OCI-LY3 (cell line): ENCODE results near the gene GPR162.

Experiments
- H2AFZ ChIP-seq: fragments of 200-600, 300-600 bp; shearing (Covaris generic); 2 replicates; pipeline ENCODE4 v1.6.0; 2014; ENCODE audit warnings: antibody characterized with exemption, low read depth, low read length
- H3K27ac ChIP-seq: fragments of 200-600, 300-600 bp; sonication (generic); 2 replicates; pipeline ENCODE4 v1.5.1; 2014; ENCODE audit warnings: mild to moderate bottlenecking, low read length, moderate library complexity, mixed read lengths
- H3K27me3 ChIP-seq: fragments of 200-600, 300-600 bp; sonication (generic); 2 replicates; pipeline ENCODE4 v1.6.1; 2014; ENCODE audit warnings: low read depth, low read length, mixed read lengths
- H3K36me3 ChIP-seq: fragments of 200-600, 300-600 bp; sonication (generic); replicated peaks from 2 replicates; pipeline ENCODE3; 2014; ENCODE audit warnings: low read depth, low read length, mixed read lengths
- H3K4me1 ChIP-seq: fragments of 300-600, 200-600 bp; sonication (generic); 2 replicates; pipeline ENCODE4 v1.6.1; 2014; ENCODE audit warnings: low read length, mixed read lengths
- H3K4me2 ChIP-seq: fragments of 200-600, 300-600 bp; sonication (generic); 2 replicates; pipeline ENCODE4 v1.6.1; 2014; ENCODE audit warnings: low read length, mixed read lengths
- H3K4me3 ChIP-seq: fragments of 300-600, 200-600 bp; sonication (generic); 2 replicates; pipeline ENCODE4 v1.5.1; 2014; ENCODE audit warnings: antibody characterized with exemption, mild to moderate bottlenecking, low read length, moderate library complexity
- H3K79me2 ChIP-seq: fragments of 300-600, 200-600 bp; shearing (Covaris generic); 2 replicates; pipeline ENCODE4 v1.6.1; 2014; ENCODE audit warnings: mild to moderate bottlenecking, low read length, mixed read lengths
- H3K9ac ChIP-seq: fragments of 300-600, 200-600 bp; shearing (Covaris generic); 2 replicates; pipeline ENCODE4 v1.6.0; 2014; ENCODE audit warnings: mild to moderate bottlenecking, low read length, moderate library complexity
- H3K9me3 ChIP-seq: fragments of 200-600, 300-600 bp; shearing (Covaris generic); 2 replicates; pipeline ENCODE4 v1.6.1; 2014; ENCODE audit warnings: low read length, mixed read lengths; ENCODE audit not compliant: insufficient read depth
- H4K20me1 ChIP-seq: fragments of 200-600, 300-600 bp; sonication (generic); 2 replicates; pipeline ENCODE4 v1.6.1; 2016; ENCODE audit warnings: low read length, mixed read lengths; ENCODE audit not compliant: insufficient read depth
- EZH2phosphoT487 ChIP-seq: fragments of 200-600 bp; shearing (Covaris generic); IDR thresholded peaks from 2 replicates; pipeline ENCODE4 v1.6.1; 2018; ENCODE audit warnings: antibody characterized with exemption, mixed run types, low read depth
- TF ChIP-seq, protein P1 (sequence below): fragments of 200-600, 300-600 bp; sonication (generic); IDR thresholded peaks from 2 replicates; pipeline ENCODE4 v1.5.1; 2014; ENCODE audit warnings: antibody characterized with exemption, low read length, low read depth

The GPR162 gene

GRCh38 chr12:6823182-6824084 is 1.8 kb downstream of the GPR162 start:
- Histone ChIP-seq H3K27me3 (peaks cover 42% of the 10 kb centered on the region), H3K27ac (no peak overlapping the region), H2AFZ (no peak overlapping the region), H3K9ac (no peak overlapping the region), H3K79me2 (no peaks in the 10 kb centered on the region), H3K9me3 (no peaks in the 10 kb centered on the region), H4K20me1 (no peaks in the 10 kb centered on the region), H3K4me3 (no peak overlapping the region), H3K4me1 (peaks cover 6% of the 10 kb centered on the region), H3K36me3 (no peaks in the 10 kb centered on the region), H3K4me2 (no peak overlapping the region)
- TF ChIP-seq, protein P1, sequence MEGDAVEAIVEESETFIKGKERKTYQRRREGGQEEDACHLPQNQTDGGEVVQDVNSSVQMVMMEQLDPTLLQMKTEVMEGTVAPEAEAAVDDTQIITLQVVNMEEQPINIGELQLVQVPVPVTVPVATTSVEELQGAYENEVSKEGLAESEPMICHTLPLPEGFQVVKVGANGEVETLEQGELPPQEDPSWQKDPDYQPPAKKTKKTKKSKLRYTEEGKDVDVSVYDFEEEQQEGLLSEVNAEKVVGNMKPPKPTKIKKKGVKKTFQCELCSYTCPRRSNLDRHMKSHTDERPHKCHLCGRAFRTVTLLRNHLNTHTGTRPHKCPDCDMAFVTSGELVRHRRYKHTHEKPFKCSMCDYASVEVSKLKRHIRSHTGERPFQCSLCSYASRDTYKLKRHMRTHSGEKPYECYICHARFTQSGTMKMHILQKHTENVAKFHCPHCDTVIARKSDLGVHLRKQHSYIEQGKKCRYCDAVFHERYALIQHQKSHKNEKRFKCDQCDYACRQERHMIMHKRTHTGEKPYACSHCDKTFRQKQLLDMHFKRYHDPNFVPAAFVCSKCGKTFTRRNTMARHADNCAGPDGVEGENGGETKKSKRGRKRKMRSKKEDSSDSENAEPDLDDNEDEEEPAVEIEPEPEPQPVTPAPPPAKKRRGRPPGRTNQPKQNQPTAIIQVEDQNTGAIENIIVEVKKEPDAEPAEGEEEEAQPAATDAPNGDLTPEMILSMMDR, result no peak
- TF ChIP-seq EZH2phosphoT487, result no peak

DNA sequence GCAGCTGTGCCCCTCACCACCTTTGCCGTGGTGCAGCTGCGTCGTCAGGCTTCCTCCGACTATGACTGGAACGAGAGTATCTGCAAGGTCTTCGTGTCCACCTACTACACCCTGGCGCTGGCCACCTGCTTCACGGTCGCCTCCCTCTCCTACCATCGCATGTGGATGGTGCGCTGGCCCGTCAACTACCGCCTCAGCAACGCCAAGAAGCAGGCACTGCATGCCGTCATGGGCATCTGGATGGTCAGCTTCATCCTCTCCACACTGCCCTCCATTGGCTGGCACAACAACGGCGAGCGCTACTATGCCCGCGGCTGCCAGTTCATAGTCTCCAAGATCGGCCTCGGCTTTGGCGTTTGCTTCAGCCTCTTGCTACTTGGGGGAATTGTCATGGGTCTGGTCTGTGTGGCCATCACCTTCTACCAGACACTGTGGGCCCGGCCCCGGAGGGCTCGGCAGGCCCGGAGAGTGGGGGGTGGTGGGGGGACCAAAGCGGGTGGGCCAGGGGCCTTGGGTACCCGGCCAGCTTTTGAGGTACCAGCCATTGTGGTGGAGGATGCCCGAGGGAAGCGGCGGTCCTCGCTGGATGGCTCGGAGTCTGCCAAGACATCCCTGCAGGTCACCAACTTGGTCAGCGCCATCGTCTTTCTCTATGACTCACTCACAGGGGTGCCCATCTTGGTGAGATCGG is 2.6 kb downstream of the GPR162 start:
- no peaks in the 10 kb centered on the region for H4K20me1 ChIP-seq

GRCh38 chr12:6824901-6825381 is 3.3 kb downstream of the GPR162 start:
- no peak for TF ChIP-seq EZH2phosphoT487
- TF ChIP-seq, protein P1, result no peak
- Histone ChIP-seq H3K4me2 (no peak overlapping the region), H3K4me3 (no peak overlapping the region), H3K27me3 (peaks cover 36% of the 10 kb centered on the region), H3K9me3 (no peaks in the 10 kb centered on the region), H3K79me2 (no peaks in the 10 kb centered on the region), H3K27ac (no peak overlapping the region), H2AFZ (no peak overlapping the region), H3K4me1 (peaks cover 8% of the 10 kb centered on the region), H3K36me3 (no peaks in the 10 kb centered on the region), H4K20me1 (no peaks in the 10 kb centered on the region), H3K9ac (no peak overlapping the region)

More for the DNA sequence above, 2.6 kb downstream of the GPR162 start:
- Histone ChIP-seq H3K27me3 (peaks cover 42% of the 10 kb centered on the region), H2AFZ (no peak overlapping the region), H3K36me3 (no peaks in the 10 kb centered on the region), H3K4me3 (no peak overlapping the region), H3K9me3 (no peaks in the 10 kb centered on the region), H3K27ac (no peak overlapping the region), H3K4me1 (peaks cover 6% of the 10 kb centered on the region), H3K79me2 (no peaks in the 10 kb centered on the region), H3K9ac (no peak overlapping the region), H3K4me2 (no peak overlapping the region)
- no peak for TF ChIP-seq EZH2phosphoT487
- TF ChIP-seq, protein P1, result no peak
